Activated T-cell treated with anti-CD3 and anti-CD28 coated beads, Interleukin-2, amount 50 U/mL, for 1 hour (primary cell): ENCODE measurements around the gene FAM114A1.

Experiments used
- DNase-seq: peaks from one replicate; pipeline ENCODE4 v3.0.0-alpha.2; 2020

The FAM114A1 gene

DNA sequence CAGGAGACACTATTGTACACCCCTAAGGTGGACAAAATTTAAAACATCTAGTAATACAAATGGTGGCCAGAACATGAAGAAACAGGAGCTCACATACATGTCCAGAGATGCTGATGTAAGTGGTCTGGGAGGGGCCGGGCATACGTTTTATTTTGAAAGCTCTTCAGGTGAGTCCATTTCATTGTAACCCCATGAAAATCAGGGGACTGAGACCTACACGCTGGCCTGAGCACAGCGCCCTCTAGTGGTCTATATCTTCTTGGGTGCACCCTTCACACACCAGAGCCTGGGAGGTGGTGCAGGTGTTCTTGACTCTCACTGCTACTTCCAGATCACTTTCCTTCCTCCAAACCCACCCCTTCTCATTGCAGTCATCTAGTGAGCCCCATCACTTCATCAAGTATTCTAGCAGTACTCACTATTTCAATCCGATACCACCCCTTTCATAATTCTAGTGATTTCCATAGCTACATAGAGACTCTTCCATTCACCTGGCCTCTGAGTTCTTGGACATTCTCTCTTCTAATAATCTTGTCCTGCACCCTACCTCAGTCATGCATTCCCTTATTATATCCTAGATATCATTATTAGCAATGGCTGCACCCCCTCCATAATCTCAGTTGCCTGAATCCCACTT is 6.7 kb upstream of the FAM114A1 start:
- DNase-seq, result peak; percentile 44

DNA sequence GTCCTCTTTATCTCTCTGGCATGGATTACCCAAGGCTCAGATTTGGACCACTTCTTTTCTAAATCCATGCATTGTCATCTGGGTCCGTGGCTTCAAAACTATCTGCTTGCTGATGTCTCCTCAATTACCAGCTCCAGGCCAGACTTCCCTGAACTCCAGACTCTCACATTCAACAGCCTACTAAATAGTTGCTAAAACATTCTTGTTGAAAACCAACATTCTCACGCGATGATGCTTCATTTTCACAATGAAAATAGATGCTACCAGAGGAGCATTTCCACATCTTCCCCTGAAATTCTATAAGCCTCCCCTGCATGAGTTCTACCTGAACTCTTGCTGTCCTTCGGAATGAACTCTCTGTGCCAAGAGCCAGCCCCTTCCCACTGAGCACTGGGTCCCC is 5.8 kb upstream of the FAM114A1 start:
- DNase-seq, result no peak

DNA sequence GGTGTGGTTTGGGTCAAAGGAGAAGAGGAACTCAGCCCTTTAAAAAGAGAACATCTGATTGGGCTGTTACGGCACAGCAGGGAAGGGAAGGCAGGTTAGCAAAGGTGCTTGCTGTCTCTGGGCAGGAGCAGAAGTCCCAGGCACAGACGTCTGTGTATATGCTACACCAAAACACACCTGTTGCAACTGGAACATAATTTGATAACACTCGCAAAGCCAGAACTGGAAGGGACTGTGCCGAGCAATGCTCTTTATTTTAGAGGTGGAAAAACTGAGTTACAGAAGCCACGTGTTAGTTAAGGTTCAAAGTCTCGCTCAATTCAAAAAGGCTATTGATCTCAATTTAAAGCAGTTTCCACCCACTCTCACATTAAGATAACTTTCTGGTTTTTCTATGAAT is 2.2 kb upstream of the FAM114A1 start:
- no peak for DNase-seq

DNA sequence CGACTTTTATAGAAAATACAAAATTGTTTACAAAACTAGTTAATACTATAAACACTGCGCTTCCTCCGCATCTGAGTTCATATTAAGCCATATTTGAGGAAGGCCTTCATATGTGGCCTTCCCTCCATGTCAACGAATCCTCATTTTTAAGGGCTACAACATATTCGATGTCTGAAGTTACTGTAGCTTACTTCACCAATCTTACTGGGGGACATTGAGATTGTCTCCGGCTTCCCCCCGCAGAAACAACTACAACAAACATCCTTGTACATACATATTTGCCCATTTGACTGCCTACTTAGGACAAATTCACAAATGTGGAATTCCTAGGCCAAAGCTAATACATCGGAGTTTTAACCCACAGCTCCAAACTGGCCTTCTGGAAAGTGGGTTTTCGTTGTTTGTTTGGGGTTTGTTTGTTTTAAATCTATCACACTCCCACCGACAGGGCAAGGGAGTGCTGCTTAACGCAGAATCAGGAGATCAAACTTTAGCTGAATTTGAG is 581 bp upstream of the FAM114A1 start:
- DNase-seq, result no peak

DNA sequence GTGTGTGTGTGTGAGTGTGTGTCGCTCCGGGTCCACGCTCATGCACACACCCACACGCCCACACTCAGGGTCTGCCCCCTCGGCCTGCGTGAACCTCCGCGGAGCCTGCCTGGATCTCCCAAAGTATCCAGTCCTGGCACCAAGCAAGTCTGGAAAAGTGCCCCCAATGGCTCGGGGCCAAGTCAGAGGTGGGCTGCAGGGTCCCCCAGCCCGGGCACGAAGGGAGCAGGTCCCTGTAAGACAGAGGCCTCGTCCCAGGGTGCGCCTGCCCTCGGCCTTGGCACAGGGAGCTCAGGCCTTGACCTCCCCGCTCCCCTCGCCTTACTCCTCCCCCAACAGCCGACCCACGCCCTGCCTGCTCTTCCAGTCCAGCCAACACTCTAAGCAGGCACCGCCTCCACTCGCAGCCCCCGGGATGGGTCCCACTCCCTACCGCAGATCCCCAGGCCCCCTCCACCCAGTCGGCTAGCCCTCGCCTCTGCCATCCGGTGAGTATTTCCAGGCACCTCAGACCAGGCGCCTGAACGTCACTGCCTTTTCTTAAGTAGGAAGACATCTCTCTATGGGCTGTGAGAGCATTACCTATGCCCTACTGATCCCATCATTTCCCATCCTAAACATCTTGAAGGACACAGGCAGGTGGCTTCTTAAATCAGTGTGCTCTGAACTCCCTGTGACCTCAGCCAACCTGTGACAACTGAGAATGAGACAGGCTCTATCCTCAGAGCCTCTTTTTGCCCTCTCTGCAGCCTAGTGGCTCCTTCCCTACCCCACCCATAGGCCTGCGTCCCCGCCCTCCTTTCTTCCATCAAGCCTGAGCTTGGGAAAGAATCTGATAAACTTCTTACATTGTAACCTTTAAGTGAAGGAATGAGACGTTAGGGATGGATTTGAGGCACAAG is 704 bp downstream of the FAM114A1 start:
- no peak for DNase-seq

DNA sequence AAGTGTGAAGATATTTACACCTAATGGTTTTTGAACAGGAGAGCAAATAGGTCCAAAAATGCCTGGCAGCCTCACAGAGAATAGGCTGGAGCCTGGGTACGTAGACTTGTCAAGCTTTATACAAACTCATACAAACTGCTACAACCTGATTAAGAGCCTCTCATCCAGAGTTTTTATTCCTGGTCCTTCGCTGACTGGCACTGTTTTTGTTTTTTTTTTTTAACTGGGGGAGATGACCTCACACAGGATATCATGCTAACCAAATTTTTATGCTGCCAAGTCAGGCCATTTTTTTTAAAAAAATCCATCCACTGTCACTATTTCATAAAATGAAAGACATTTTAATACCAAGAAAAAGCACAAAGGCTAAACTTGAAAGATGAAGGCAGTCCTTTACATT is 1.9 kb downstream of the FAM114A1 start:
- DNase-seq, result no peak

DNA sequence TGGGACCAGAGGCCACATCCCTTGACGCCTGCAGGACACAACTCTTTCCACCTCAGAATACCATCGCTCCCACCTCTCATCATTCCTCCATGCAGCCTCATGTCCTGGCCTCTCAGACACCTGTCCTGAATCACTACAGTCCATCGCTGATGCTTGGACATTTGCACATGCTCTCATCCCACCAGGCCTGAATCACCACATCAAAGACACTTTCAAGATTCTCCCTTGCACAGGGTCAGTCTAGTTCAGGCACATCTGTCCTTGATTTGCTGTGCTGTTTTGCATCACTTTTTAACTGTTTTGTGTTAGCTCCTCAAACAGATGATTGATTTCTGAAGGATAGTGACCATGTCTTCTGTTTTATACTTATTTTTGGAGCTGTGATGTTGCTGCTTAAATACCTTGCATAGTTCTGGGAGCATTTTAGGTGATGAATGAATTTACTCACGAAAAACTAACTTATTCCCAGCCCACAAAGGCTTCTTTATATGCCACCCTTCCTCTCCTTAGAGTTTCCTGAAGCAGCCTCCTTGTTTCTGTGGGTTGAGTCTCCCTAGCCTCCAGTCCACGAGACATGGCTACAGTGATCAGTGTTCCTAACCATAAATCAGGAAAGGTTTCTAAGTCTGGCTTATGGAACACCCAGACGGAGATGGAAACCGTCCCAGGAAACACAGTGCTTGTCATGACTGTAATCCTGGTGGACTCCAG is 2.6 kb downstream of the FAM114A1 start:
- no peak for DNase-seq

DNA sequence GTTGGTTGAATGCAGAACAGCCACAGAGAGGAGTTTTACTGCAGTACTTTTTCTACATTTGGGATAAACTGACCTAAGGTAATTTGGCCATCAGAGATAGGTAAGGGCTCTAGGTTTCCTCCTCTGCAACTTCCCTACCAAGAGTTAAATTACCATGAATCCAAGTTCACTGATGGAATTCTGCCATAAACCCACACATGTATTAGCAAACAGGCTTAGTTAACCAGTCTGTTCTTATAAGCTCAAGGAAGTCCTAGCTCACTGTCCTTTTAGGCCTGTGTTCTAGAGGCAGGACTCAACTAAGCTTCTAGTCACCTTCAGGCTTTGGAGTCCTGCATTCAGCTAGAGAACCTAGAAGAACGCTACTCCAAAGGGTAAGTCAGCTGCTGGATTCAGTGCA is 4.0 kb downstream of the FAM114A1 start:
- no peak for DNase-seq

DNA sequence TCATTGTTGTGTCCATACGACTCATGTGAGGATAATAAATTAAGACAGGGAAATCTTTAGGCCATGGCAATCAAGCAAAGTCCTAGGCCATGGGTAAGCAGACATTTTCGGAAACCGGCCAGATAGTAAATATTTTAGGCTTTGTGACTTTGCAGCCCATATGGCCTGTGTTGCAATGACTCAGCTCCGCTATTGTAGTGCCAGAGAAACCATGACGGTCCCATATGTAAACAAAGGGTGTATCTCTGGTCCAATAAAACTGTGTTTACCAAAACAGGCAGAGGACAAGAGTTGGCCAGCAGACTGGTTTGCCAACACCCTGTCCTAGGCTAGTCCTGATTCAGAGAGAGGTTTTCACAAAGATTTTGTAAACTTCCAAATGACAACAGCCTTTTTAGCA is 5.0 kb downstream of the FAM114A1 start:
- no peak for DNase-seq

DNA sequence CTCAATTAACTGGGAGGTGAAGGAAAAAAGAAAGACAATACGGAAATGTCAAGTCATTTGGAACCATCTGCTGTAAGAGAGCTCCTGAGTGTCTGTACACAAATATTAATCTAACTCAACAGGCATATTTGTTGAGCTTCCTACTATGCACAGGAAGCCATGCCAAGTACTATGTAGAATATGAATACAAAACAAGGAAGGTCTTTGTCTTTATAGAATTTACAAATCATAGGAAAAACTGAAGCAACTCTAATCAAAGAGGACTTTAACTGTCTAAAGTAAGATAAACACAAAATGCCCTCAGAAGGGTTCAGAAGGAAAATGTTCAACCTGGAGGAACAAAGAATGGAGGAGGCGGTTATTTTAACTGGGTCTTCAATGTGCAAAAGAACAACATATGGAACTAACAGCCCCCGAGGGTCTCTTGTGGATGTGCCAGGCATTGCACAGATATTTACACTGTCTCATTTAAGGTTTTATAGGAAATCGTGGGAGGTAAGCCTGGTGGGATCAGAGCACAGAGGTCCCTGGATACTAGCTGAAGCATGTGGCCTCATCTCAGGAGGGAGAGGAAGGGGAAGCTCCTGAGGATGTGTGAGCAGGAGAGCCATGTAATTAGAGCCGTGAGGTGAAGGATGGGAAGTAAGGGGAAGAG is 5.8 kb downstream of the FAM114A1 start:
- DNase-seq, result no peak

DNA sequence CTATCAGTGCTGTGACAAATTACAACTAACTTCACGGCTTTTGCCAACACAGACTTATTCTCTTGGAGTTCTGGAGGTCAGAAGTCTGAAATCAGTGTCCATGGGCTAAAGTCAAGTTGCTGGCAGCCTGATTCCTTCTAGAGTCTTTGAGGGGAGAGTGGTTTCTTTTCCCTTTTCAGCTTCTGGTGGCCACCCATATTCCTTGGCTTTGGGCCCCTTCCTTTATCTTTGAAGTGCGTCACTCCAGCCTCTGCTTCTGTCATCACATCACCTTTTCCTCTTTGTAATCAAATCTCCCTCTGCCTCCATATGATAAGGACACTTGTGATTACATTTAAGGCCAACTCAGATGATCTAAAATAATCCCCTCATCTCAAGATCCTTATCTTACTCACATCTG is 9.0 kb downstream of the FAM114A1 start:
- no peak for DNase-seq

DNA sequence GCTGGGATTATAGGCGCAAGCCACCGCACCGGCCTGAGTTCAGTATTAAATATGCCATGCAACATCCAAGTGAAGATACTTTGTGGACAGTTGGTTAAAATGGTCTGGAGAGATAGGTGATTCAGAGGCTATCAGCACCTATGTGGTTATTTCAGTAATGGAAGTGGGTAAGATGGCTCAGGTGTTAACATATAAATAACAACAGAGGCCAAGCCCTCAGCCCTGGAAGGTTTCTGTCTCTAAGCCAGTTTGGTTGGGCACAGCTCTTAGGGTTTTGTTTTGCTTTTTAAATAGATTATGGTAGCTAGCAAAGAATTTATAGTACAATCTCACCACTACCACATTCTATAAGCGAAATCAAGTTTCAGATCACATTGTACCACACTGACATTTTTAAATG is 16.6 kb downstream of the FAM114A1 start:
- DNase-seq, result no peak

DNA sequence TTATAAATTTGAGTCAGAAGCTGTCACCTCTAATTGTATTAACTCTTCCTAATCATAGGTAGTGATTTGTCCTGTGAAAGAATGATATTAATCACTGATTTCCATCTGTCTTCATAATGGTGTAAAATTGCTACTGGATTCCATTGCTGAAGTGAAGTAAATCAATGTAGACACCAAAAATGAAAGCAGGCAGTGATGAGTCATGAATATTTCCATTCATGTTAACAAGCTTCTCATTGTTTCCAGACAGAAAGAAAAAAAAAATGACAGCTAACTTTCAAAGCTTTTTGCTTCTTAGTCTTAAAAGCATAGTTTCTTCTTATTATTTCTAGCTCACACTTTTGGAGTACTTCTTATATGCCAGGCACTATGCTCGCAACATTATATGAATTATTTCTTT is 21.5 kb downstream of the FAM114A1 start:
- no peak for DNase-seq

DNA sequence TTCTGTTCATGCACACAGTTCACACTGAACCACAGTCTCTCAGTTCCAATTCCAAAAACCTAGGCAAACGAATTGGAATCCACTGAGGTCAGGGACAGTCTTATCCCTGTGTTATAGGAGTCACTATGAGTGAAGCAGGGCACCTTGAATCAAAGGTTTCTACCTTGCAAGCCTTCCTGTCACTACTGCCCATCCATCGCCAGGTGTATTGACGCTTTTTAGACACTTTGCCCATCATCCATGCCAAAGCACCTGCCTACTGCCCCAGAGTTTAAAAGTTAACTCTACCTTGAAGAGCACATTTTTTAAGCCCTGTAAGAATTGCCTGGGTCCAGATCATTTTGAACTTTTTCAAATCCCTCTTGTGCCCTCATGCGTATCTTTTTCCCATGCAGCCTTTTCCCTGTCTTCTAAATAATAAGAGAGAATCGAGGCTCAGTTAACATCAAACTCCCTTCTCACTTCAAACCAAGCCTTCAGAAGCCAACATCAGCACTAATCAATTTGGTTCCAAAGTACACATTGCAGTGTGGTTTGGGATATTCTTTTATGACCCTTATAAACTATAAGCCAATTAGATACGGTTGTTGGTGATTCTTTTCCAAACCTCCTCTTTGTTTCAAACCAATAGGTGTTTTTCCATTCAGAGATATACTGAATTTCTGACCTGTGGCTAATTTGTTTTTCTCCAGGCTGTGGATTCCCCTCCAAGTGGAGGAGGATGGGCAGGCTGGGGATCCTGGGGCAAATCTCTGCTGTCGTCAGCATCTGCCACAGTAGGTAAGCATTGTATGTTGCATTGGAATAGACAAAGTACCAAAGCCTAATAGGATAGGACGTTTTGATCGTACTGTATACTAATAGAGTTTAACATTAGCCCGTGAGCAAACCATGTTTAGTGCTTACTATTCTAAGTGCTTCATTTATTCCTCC is 23.7 kb downstream of the FAM114A1 start:
- no peak for DNase-seq

DNA sequence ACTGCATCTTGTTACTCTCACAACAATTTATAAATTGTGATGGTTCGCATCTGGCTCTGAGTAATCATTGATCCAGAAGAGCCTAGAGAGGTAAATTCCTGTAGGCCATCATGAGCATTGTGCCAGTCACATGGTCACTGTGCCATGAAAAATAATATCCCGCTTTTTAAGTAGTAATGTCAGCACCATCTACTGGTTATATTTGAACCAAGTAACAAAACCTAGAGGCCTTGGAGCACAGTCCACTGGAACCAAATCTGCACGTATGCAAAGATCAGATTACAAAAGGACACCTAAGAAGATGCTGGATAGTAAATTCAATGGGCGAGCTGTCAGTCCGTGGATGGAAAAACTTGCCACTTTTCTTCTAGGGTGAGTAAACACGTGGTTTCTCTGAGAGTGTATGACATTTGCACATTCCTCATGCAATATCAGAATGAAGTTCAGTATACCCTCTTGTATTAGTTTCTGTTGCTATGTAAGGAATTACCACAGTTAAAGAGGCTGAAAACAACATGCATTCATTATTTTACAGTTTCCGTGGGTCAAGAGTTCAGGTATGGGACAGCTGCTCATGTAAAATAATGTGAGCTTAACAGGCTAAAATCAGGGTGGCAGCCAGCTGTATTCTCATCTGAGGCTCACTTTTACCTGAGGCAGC is 26.8 kb downstream of the FAM114A1 start:
- DNase-seq, result no peak

DNA sequence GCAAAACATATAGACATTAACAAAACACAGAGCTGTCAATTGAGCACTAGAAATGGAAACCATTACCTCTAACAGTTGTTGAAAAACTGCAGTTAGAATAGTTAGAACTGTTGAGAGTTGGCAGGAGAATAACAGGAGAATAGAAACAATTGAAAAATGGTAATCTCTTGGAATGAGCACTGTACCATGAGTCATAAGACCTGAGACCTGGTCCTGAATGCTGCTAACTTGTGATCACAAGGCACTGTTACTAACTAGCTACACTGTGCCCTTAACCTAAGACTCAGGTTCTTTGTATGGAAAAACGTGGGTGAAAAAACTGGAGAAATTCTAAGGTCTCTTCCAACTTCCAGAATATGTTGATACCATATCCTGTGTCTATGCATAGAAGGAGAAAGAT is 29.3 kb downstream of the FAM114A1 start:
- no peak for DNase-seq

DNA sequence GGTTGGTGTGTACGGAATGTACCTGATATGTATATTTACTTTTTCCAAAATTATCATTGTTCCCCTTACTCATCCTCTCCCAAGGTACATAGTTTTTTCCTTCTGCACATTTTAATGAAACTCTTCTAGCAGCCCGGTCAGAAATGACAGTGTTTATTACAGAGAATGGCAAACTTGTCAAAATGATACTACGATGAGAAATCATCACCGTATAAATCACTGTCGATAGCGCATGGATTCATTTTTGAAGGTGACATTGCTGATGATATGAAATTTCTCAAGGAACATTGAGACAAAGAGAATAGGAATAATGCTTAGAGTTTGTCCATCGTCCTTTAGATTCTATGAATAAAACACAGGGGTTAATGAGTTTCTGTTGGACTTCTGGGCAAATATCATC is 30.6 kb downstream of the FAM114A1 start:
- DNase-seq, result no peak

DNA sequence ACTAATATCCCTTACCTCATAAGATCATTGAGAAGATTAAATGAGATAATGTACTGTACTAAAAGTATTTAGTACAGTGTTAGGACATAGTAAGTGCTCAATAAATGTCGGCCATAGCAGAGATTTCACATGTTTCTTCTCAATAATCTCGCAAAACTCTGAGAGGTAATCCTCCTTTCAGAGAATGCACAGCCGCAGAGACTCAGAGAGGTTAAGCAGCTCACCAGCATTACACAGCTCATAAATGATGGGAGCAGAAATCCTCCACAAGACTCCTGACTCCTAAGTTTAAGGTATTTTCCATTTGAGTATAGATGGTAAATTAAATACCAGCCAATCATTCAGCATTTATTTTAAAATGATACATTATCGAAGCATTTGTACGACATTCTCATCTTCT is 34.6 kb downstream of the FAM114A1 start:
- no peak for DNase-seq

DNA sequence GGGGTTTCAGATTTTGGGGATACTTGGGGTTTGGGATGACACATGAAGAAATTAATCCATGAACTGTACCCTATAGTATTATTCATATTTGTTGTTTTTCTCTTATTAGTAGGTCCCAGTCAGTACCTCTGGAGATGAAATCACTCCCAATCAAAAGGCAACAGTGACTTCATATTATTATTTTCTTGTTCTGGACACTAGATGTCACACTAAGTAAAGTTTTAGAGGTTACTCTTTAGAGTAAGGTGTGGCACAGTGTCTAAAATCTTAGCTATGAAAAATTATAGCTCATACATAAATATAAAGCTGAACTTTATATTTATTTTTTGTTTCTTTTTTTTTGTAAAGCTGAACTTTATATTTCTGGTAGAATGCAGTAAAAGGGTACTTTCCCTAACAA is 35.1 kb downstream of the FAM114A1 start:
- no peak for DNase-seq

DNA sequence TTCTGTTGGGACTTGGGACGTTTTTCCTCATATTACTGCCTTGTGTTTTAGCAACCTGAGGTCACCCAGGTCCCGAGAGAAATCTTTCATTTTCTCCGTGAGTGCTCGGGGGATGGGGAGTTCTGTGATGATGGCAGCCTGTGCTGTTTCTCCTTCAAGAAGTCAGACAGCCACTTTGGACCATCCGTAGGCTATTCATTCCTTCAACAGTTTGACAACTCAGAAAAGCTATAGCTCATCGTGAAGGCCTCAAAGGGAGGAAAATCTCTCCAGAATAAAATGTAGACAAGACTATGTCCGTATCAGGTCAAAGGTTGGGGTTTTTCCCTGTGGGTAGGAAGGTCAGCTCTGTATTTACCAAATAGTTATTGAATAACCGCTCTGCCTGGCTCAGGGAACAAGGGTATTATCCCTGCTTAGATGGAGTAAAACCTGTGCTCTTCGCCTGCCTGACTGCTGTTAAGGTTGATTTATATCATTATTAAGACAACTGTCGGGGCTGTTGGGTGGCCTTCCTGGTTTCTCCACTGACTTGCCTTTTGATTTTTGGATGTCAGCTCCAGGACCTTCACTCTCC is 36.6 kb downstream of the FAM114A1 start:
- no peak for DNase-seq

DNA sequence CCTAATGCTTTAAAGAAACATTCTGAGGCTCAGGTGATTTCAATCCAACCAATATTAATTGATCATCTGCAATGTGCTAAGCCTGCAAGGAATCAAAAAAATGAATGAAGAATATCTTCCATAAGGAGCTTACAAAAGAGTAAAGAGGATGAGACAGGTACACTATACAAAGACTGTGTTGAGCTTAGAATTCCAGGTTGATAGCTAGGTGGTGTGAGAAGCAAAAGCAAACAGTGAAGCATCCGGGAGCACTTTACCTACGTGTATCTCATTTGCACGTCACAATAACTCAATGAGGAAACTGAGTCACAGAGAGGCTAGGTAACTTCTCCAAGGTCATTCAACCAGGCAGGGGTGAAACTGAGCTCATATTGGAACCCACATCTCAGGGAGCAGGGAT is 37.1 kb downstream of the FAM114A1 start:
- no peak for DNase-seq
